IMR-90 (cell line): ENCODE measurements around the gene FAAP100. TPM values are rescaled to one million over a fixed set of nuclear protein-coding genes. Genes with fewer than 3 reads are reported as not detected.

ENCODE experiments used
- ATAC-seq: fragments of 200-7000 bp; cut with Tn5 transposase; 2 replicates; pipeline ENCODE4 v1.9.1; 2020; ENCODE audit warnings: low read depth, mild to moderate bottlenecking, moderate library complexity
- BruUV-seq: library from RNA; stranded (reverse); fragments of 400-500 nt; replicated peaks from 2 replicates; lab custom pipeline; 2021; lab: Mats Ljungman, UMichigan
- CTCF ChIA-PET: fragments of 300-600 bp; formaldehyde crosslinking; extraction: SDS; loops from one replicate; lab custom pipeline; 2021; ENCODE audit warnings: antibody characterized with exemption; lab: Yijun Ruan, JAX
- POLR2A ChIA-PET: fragments of 300-600 bp; sonication (Branson Sonifier 250); formaldehyde crosslinking; loops from one replicate; lab custom pipeline; 2022; ENCODE audit warnings: antibody characterized with exemption; ENCODE audit not compliant: unreplicated experiment; lab: Charles Lee
- DNase-seq: peaks from one replicate; pipeline ENCODE4 v3.0.0; 2013
- H2AFZ ChIP-seq: replicated peaks from 2 replicates; pipeline ENCODE3; 2013; ENCODE audit warnings: low read length, mild to moderate bottlenecking; ENCODE audit not compliant: poor library complexity
- H2AK5ac ChIP-seq: 2 replicates; pipeline ENCODE4 v1.6.1; 2013; ENCODE audit warnings: low read depth, low read length, inconsistent platforms
- H2AK9ac ChIP-seq: replicated peaks from 2 replicates; pipeline ENCODE3; 2013; ENCODE audit warnings: mild to moderate bottlenecking, low read depth, low read length, moderate library complexity; ENCODE audit not compliant: poor library complexity
- H2BK120ac ChIP-seq: 2 replicates; pipeline ENCODE4 v1.6.1; 2013; ENCODE audit warnings: low read depth, low read length, inconsistent platforms
- H2BK15ac ChIP-seq: 3 replicates; pipeline ENCODE4 v1.6.1; 2013; ENCODE audit warnings: low read depth, low read length, inconsistent platforms
- H2BK20ac ChIP-seq: 2 replicates; pipeline ENCODE4 v1.6.1; 2013; ENCODE audit warnings: low read depth, mild to moderate bottlenecking, inconsistent platforms, low read length, moderate library complexity
- H2BK5ac ChIP-seq: 2 replicates; pipeline ENCODE4 v1.6.1; 2013; ENCODE audit warnings: mild to moderate bottlenecking, low read depth, low read length, inconsistent platforms; ENCODE audit not compliant: poor library complexity, severe bottlenecking
- H3K14ac ChIP-seq: replicated peaks from 2 replicates; pipeline ENCODE4 v1.6.1; 2013; ENCODE audit warnings: low read depth, low read length, inconsistent platforms
- H3K18ac ChIP-seq: 2 replicates; pipeline ENCODE4 v1.6.1; 2013; ENCODE audit warnings: low read depth, low read length, control low read depth
- H3K23ac ChIP-seq: 2 replicates; pipeline ENCODE4 v1.6.1; 2013; ENCODE audit warnings: low read depth, low read length, inconsistent platforms
- H3K27ac ChIP-seq: 2 replicates; pipeline ENCODE4 v1.5.1; 2013; ENCODE audit warnings: mild to moderate bottlenecking, control low read depth, low read length; ENCODE audit not compliant: insufficient read depth
- H3K27me3 ChIP-seq: 2 replicates; pipeline ENCODE4 v1.6.1; 2013; ENCODE audit warnings: low read length; ENCODE audit not compliant: control insufficient read depth, insufficient read depth
- H3K36me3 ChIP-seq: 2 replicates; pipeline ENCODE4 v1.6.1; 2013; ENCODE audit warnings: low read length, mixed read lengths; ENCODE audit not compliant: control insufficient read depth, insufficient read depth
- H3K4ac ChIP-seq: 2 replicates; pipeline ENCODE4 v1.6.1; 2013; ENCODE audit warnings: low read depth, low read length, inconsistent platforms
- H3K4me1 ChIP-seq: 2 replicates; pipeline ENCODE4 v1.6.1; 2013; ENCODE audit warnings: low read length, mixed read lengths; ENCODE audit not compliant: control insufficient read depth, insufficient read depth
- H3K4me2 ChIP-seq: 2 replicates; pipeline ENCODE4 v1.6.1; 2013; ENCODE audit warnings: low read depth, mild to moderate bottlenecking, control low read depth, low read length, moderate library complexity
- H3K4me3 ChIP-seq: 2 replicates; pipeline ENCODE4 v1.5.1; 2013; ENCODE audit warnings: low read depth, mild to moderate bottlenecking, control low read depth, low read length, moderate library complexity; ENCODE audit not compliant: insufficient read depth
- H3K56ac ChIP-seq: 2 replicates; pipeline ENCODE4 v1.6.1; 2013; ENCODE audit warnings: low read length, inconsistent platforms; ENCODE audit not compliant: insufficient read depth; ENCODE audit errors: extremely low read depth
- H3K79me1 ChIP-seq, 2 experiments: 2 replicates each; pipeline ENCODE4 v1.6.1; 2013; ENCODE audit warnings: low read length in 2 of 2, inconsistent platforms in 1 of 2, low read depth in 1 of 2
- H3K9ac ChIP-seq: 2 replicates; pipeline ENCODE4 v1.6.1; 2013; ENCODE audit warnings: low read depth, low read length, control low read depth
- H3K9me1 ChIP-seq: 2 replicates; pipeline ENCODE4 v1.6.1; 2013; ENCODE audit warnings: low read length, inconsistent platforms; ENCODE audit not compliant: insufficient read depth
- H3K9me3 ChIP-seq: 2 replicates; pipeline ENCODE4 v1.6.1; 2013; ENCODE audit warnings: low read length; ENCODE audit not compliant: control insufficient read depth, insufficient read depth
- H4K20me1 ChIP-seq: 2 replicates; pipeline ENCODE4 v1.6.1; 2013; ENCODE audit warnings: low read length, inconsistent platforms; ENCODE audit not compliant: insufficient read depth
- H4K5ac ChIP-seq: 2 replicates; pipeline ENCODE4 v1.6.1; 2013; ENCODE audit warnings: mild to moderate bottlenecking, low read depth, low read length, control low read depth
- H4K8ac ChIP-seq, 2 experiments: 2 replicates each; pipeline ENCODE4 v1.6.1; 2013; ENCODE audit warnings: low read depth in 2 of 2, low read length in 2 of 2, control low read depth in 1 of 2, inconsistent platforms in 1 of 2
- H4K91ac ChIP-seq: 2 replicates; pipeline ENCODE4 v1.6.1; 2013; ENCODE audit warnings: low read depth, low read length, inconsistent platforms; ENCODE audit not compliant: insufficient read depth
- FOS ChIP-seq: fragments of 150-350 bp; IDR thresholded peaks from 2 replicates; pipeline ENCODE4 v1.6.1; 2016; ENCODE audit warnings: low read depth, low read length
- MXI1 ChIP-seq: IDR thresholded peaks from 2 replicates; pipeline ENCODE4 v1.6.1; 2012; ENCODE audit warnings: low read depth, mild to moderate bottlenecking, low read length, moderate library complexity, borderline replicate concordance
- WGBS, 2 experiments: methylation state at CpG; one replicate each; pipeline versions ENCODE4 v1.1.5 to v1.1.7; 2013; ENCODE audit warnings: missing lambda C conversion rate in 2 of 2; ENCODE audit not compliant: insufficient read length in 1 of 2; ENCODE audit errors: extremely low coverage in 2 of 2; 5-methylcytosine and 5-hydroxymethylcytosine counted together
- dilution Hi-C: fragments of 300-500 bp; cut with HindIII; formaldehyde crosslinking; loops from one replicate; pipeline ENCODE4 v1.14.3; 2018; ENCODE audit warnings: low sequenced_read_pairs; ENCODE audit not compliant: unreplicated experiment
- in situ Hi-C: fragments of 300-500 bp; cut with MboI; formaldehyde crosslinking; loops from 3 replicates; pipeline ENCODE4 v1.14.3; 2019; ENCODE audit warnings: low sequenced_read_pairs, inconsistent platforms, mixed read lengths
- intact Hi-C: fragments of 100-400 bp; cut with micrococcal nuclease; formaldehyde crosslinking; loops from 2 replicates; pipeline ENCODE4 v1.10.0; 2022
- polyA plus RNA-seq, 3 experiments: library from polyadenylated mRNA; depleted of rRNA; stranded (reverse); fragments of >200 nt; gene quantifications; 2 replicates each; pipeline ENCODE4 v1.2.3, GENCODE V29; 2012; ENCODE audit warnings: low replicate concordance in 1 of 3
- total RNA-seq: library from RNA; depleted of rRNA; stranded (reverse); fragments of >200 nt; gene quantifications from 2 replicates; pipeline ENCODE4 v1.2.3, GENCODE V29; 2012

Gene FAAP100
- total and polyA plus RNA-seq, 2 of the 4 experiments (the other 2 are of a cell fraction) = 7.9 to 24.8 TPM

GRCh38 chr17:81582341-81582740 is 30.2 kb upstream of the FAAP100 start:
- no peak overlapping the region for H3K18ac ChIP-seq
- intact Hi-C loops = no loop called here
- peak overlapping the region; percentile 37; the same call in 1 of the 2 replicates for H3K4ac ChIP-seq
- WGBS, 2 experiments = 100% methylated on average over 1 of the region's 5 CpGs; no CpG with 5 or more reads in 1 of the 2 experiments
- peaks cover 26% of the 10 kb centered on the region for H3K4me1 ChIP-seq
- H4K5ac ChIP-seq = no peak overlapping the region
- H3K56ac ChIP-seq = no peak overlapping the region
- H3K27me3 ChIP-seq = no peaks in the 10 kb centered on the region
- H2BK5ac ChIP-seq = no peak overlapping the region
- BruUV-seq = no TSS peak
- H4K91ac ChIP-seq = no peak overlapping the region
- TF ChIP-seq FOS (peak; percentile 38; the same call in 1 of the 2 replicates), MXI1 (no peak)
- peaks cover 39% of the 10 kb centered on the region for H3K36me3 ChIP-seq
- H3K23ac ChIP-seq = 0 out of 2 replicates have a peak overlapping the region, but pooled peaks have one; percentile 22
- H2AFZ ChIP-seq = no peak overlapping the region
- peaks cover 50% of the 10 kb centered on the region for H3K9me1 ChIP-seq
- ChIA-PET CTCF (no interaction called here), POLR2A (no interaction called here)
- no peak overlapping the region; the same call in 1 of the 2 replicates for H3K14ac ChIP-seq
- H2AK9ac ChIP-seq = peak overlapping the region; percentile 44
- H2BK15ac ChIP-seq = no peak overlapping the region
- H2BK20ac ChIP-seq = 0 out of 2 replicates have a peak overlapping the region, but pooled peaks have one; percentile 8
- H3K4me3 ChIP-seq = no peak overlapping the region
- peaks cover 74% of the 10 kb centered on the region for H4K20me1 ChIP-seq
- no peaks in the 10 kb centered on the region for H3K9me3 ChIP-seq
- peaks cover 18 to 80% of the 10 kb centered on the region in 2 experiments for H3K79me1 ChIP-seq
- H2BK120ac ChIP-seq = no peak overlapping the region
- H3K4me2 ChIP-seq = no peak overlapping the region
- DNase-seq (peak; percentile 76), ATAC-seq (peak; percentile 40)
- dilution Hi-C loops = no loop called here
- H2AK5ac ChIP-seq = peak overlapping the region; percentile 68
- in situ Hi-C loops = no loop called here
- H3K9ac ChIP-seq = no peak overlapping the region
- peak overlapping the region in 1 of 2 experiments; percentile 37; a peak in 1 of 4 replicates for H4K8ac ChIP-seq
- no peak overlapping the region for H3K27ac ChIP-seq
